Endothelial cell of umbilical vein (primary cell): ENCODE results near the gene CCT3. TPM values are rescaled to one million over a fixed set of nuclear protein-coding genes. Genes with fewer than 3 reads are reported as not detected.

Source experiments
- BruUV-seq: library from RNA; stranded (reverse); fragments of 400-500 nt; replicated peaks from 2 replicates; lab custom pipeline; 2021; lab: Mats Ljungman, UMichigan
- CTCF ChIA-PET: fragments of 300-600, 350-600 bp; sonication (Branson Sonifier 250); formaldehyde crosslinking; loops from one replicate; lab custom pipeline; 2021; ENCODE audit warnings: antibody characterized with exemption, inconsistent platforms; lab: Charles Lee
- POLR2A ChIA-PET: fragments of 300-600, 350-600 bp; sonication (Branson Sonifier 250); formaldehyde crosslinking; loops from one replicate; lab custom pipeline; 2021; ENCODE audit warnings: antibody characterized with exemption, inconsistent platforms; lab: Charles Lee
- DNase-seq: peaks from one replicate; pipeline ENCODE4 v3.0.0-alpha.2; 2011; ENCODE audit warnings: low read depth, low spot score
- FAIRE-seq: peaks from 2 replicates; lab custom pipeline; 2011; peaks lifted over from hg19 to GRCh38; lab: Jason Lieb, UNC
- H2AFZ ChIP-seq: 2 replicates; pipeline ENCODE4 v1.6.0; 2012; ENCODE audit warnings: low read depth, low read length, control low read depth, inconsistent platforms
- H3K27ac ChIP-seq: 2 replicates; pipeline ENCODE4 v1.5.1; 2011; ENCODE audit warnings: low read depth, mild to moderate bottlenecking, control low read depth, low read length, moderate library complexity; ENCODE audit not compliant: insufficient read depth
- H3K27me3 ChIP-seq, 2 experiments: 2 replicates each; pipeline versions ENCODE4 v1.6.0 to v1.6.1; 2011; ENCODE audit warnings: low read length in 2 of 2, mixed read lengths in 1 of 2; ENCODE audit not compliant: control insufficient read depth in 2 of 2, insufficient read depth in 2 of 2
- H3K36me3 ChIP-seq, 2 experiments: 2 replicates in 1 of 2; 3 replicates in 1 of 2; pipeline ENCODE4 v1.5.1; 2011; ENCODE audit warnings: low read length in 2 of 2, mild to moderate bottlenecking in 1 of 2, moderate library complexity in 1 of 2; ENCODE audit not compliant: control insufficient read depth in 2 of 2, insufficient read depth in 2 of 2; ENCODE audit errors: extremely low read depth in 1 of 2
- H3K4me1 ChIP-seq: 3 replicates; pipeline ENCODE4 v1.5.1; 2011; ENCODE audit warnings: mild to moderate bottlenecking, low read length; ENCODE audit not compliant: control insufficient read depth, insufficient read depth; ENCODE audit errors: extremely low read depth
- H3K4me2 ChIP-seq: 2 replicates; pipeline ENCODE4 v1.6.1; 2011; ENCODE audit warnings: low read length, control low read depth, mixed read lengths; ENCODE audit not compliant: insufficient read depth
- H3K4me3 ChIP-seq, 3 experiments: fragments of 200-600 bp in 1 of 3; sonication (generic), shearing (Covaris generic) in 1 of 3; replicated peaks in 1 of 3; 2 replicates each; pipeline ENCODE4 v1.5.1; 2011 to 2016; ENCODE audit warnings: control low read depth in 3 of 3, low read length in 3 of 3, mild to moderate bottlenecking in 2 of 3, inconsistent platforms in 1 of 3, low read depth in 1 of 3, moderate library complexity in 1 of 3; ENCODE audit not compliant: insufficient read depth in 1 of 3
- H3K79me2 ChIP-seq: 2 replicates; pipeline ENCODE4 v1.6.0; 2012; ENCODE audit warnings: low read length, inconsistent platforms; ENCODE audit not compliant: control insufficient read depth, insufficient read depth
- H3K9ac ChIP-seq: replicated peaks from 2 replicates; pipeline ENCODE3; 2011; ENCODE audit warnings: low read length, control low read depth; ENCODE audit not compliant: insufficient read depth; ENCODE audit errors: extremely low read depth
- H3K9me1 ChIP-seq: replicated peaks from 3 replicates; pipeline ENCODE4 v1.6.0; 2011; ENCODE audit warnings: mild to moderate bottlenecking, low read length; ENCODE audit not compliant: control insufficient read depth, insufficient read depth; ENCODE audit errors: extremely low read depth
- H3K9me3 ChIP-seq: replicated peaks from 2 replicates; pipeline ENCODE4 v1.5.1; 2012; ENCODE audit warnings: low read length, inconsistent platforms; ENCODE audit not compliant: control insufficient read depth, insufficient read depth
- H4K20me1 ChIP-seq: replicated peaks from 2 replicates; pipeline ENCODE3; 2011; ENCODE audit warnings: mild to moderate bottlenecking, low read length; ENCODE audit not compliant: control insufficient read depth, insufficient read depth; ENCODE audit errors: extremely low read depth
- CTCF ChIP-seq, 2 donors: IDR thresholded peaks; 1 replicate in 1 of 2; 2 replicates in 1 of 2; pipeline ENCODE4 v1.5.1; 2011; ENCODE audit warnings: low read length in 2 of 2, mild to moderate bottlenecking in 2 of 2, moderate library complexity in 2 of 2, control low read depth in 1 of 2, inconsistent platforms in 1 of 2, low read depth in 1 of 2; ENCODE audit not compliant: insufficient read depth in 1 of 2; ENCODE audit errors: extremely low read depth in 1 of 2
- EZH2 ChIP-seq: IDR thresholded peaks from 2 replicates; pipeline ENCODE4 v1.6.1; 2012; ENCODE audit warnings: borderline replicate concordance, low read depth, mild to moderate bottlenecking, moderate library complexity, low read length, inconsistent platforms; ENCODE audit not compliant: severe bottlenecking
- FOS ChIP-seq: IDR thresholded peaks from 2 replicates; pipeline ENCODE4 v1.6.1; 2011; ENCODE audit warnings: mild to moderate bottlenecking, low read length, moderate library complexity, borderline replicate concordance; ENCODE audit not compliant: insufficient read depth
- GATA2 ChIP-seq: IDR thresholded peaks from 2 replicates; pipeline ENCODE4 v1.7.0; 2011; ENCODE audit warnings: low read depth, mild to moderate bottlenecking, moderate library complexity, mixed read lengths, low read length; ENCODE audit not compliant: insufficient read length, insufficient read depth
- JUN ChIP-seq: IDR thresholded peaks from 2 replicates; pipeline ENCODE4 v1.6.1; 2011; ENCODE audit warnings: borderline replicate concordance, low read depth; ENCODE audit not compliant: insufficient read length, insufficient read depth
- MAX ChIP-seq: IDR thresholded peaks from 2 replicates; pipeline ENCODE4 v1.6.1; 2011; ENCODE audit not compliant: insufficient read depth, insufficient read length
- MYC ChIP-seq: IDR thresholded peaks from one replicate; pipeline ENCODE4 v1.6.1; 2011; ENCODE audit warnings: mild to moderate bottlenecking, low read depth, low read length
- POLR2A ChIP-seq: IDR thresholded peaks from 2 replicates; pipeline ENCODE4 v1.6.1; 2012; ENCODE audit warnings: low read depth, mild to moderate bottlenecking, control low read depth, low read length
- POLR2AphosphoS5 ChIP-seq: IDR thresholded peaks from 2 replicates; pipeline ENCODE4 v1.6.1; 2012; ENCODE audit warnings: low read depth, mild to moderate bottlenecking, control low read depth, low read length, moderate library complexity; ENCODE audit not compliant: insufficient read depth
- dilution Hi-C: fragments of 300-500 bp; cut with MboI; formaldehyde crosslinking; loops from one replicate; pipeline ENCODE4 v1.15.0; 2019; ENCODE audit warnings: low sequenced_read_pairs; ENCODE audit not compliant: extremely low pct_ligation_motif_present
- intact Hi-C: fragments of 100-400 bp; cut with micrococcal nuclease; formaldehyde crosslinking; loops from one replicate; pipeline ENCODE4 v1.10.0; 2022
- polyA plus RNA-seq, 4 experiments: library from polyadenylated mRNA; depleted of rRNA in 3 of 4; stranded (reverse) in 3 of 4; unstranded in 1 of 4; fragments of >200 nt; gene quantifications; 2 replicates each; pipeline versions ENCODE4 v1.2.1 to v1.2.3, GENCODE V29; 2011 to 2012; ENCODE audit warnings: missing spikeins in 1 of 4
- total RNA-seq: library from RNA; stranded (reverse); gene quantifications from 2 replicates; pipeline ENCODE4 v1.2.3, GENCODE V29; 2021

The CCT3 gene
- total and polyA plus RNA-seq, 2 donors (not counting 3 experiments of a cell fraction or from before 2014, with no cell fraction given) = 276 to 367 TPM

- Histone ChIP-seq H3K4me3 (no peak overlapping the region), H3K4me2 (no peak overlapping the region), H3K9ac (no peak overlapping the region), H3K27me3 (peaks cover 9 to 11% of the 10 kb centered on the region in 2 experiments), H2AFZ (no peak overlapping the region), H3K9me3 (no peaks in the 10 kb centered on the region), H3K4me1 (peaks cover 3% of the 10 kb centered on the region), H4K20me1 (no peaks in the 10 kb centered on the region), H3K36me3 (no peaks in the 10 kb centered on the region), H3K9me1 (no peaks in the 10 kb centered on the region), H3K27ac (no peak overlapping the region), H3K79me2 (no peaks in the 10 kb centered on the region)
- no peak for TF ChIP-seq JUN
- peak; percentile 79 to 94 for TF ChIP-seq CTCF (IDR thresholded peaks at IDR 0.05; ENCODE audit: extremely low read depth in 1 of 2, insufficient read depth in 1 of 2, low read depth in 1 of 2, low read length in 2 of 2)
- intact Hi-C loops = loop anchor here (1.0 to 2.0 kb wide), 2 partner anchors 44 to 226 kb away; partner anchors contain the start of genes CCT3 and TSACC
- ChIA-PET POLR2A (no interaction called here), CTCF (interaction anchor here (1.0 to 7.4 kb wide), 6 partner anchors 21 to 69 kb away, joined by 4 to 648 read pairs (median 121); no protein-coding TSS in a partner anchor)
- FAIRE-seq (peak; percentile 43), DNase-seq (peak; percentile 55)
- dilution Hi-C loops = no loop called here
- BruUV-seq = no TSS peak
Measured at GRCh38 chr1:156383023-156383422, 44.9 kb upstream of the CCT3 start.

GRCh38 chr1:156382561-156382960 lies 44.5 kb upstream of the CCT3 start:
- intact Hi-C loops = loop anchor here (2.0 kb wide), 1 partner anchor 44 kb away; the partner anchor contains the start of genes CCT3 and TSACC
- dilution Hi-C loops = no loop called here

More at GRCh38 chr1:156382561-156382960, 44.5 kb upstream of the CCT3 start:
- peaks cover 5 to 6% of the 10 kb centered on the region in 2 experiments for H3K27me3 ChIP-seq
- H3K9ac ChIP-seq = no peak overlapping the region
- H3K79me2 ChIP-seq = no peaks in the 10 kb centered on the region
- FAIRE-seq (no peak), DNase-seq (no peak)
- H3K27ac ChIP-seq = no peak overlapping the region
- H3K4me2 ChIP-seq = no peak overlapping the region
- no peaks in the 10 kb centered on the region for H4K20me1 ChIP-seq
- POLR2A ChIA-PET = no interaction called here
- H3K4me3 ChIP-seq = no peak overlapping the region
- no peaks in the 10 kb centered on the region for H3K9me1 ChIP-seq
- no peaks in the 10 kb centered on the region for H3K9me3 ChIP-seq
- no peak for TF ChIP-seq POLR2A
- TF ChIP-seq CTCF (IDR thresholded peaks at IDR 0.05; ENCODE audit: extremely low read depth in 1 of 2, insufficient read depth in 1 of 2, low read depth in 1 of 2, low read length in 2 of 2) = no peak
- no peak for TF ChIP-seq POLR2AphosphoS5
- no peak for TF ChIP-seq GATA2
- no peak for TF ChIP-seq MAX
- no peak for TF ChIP-seq MYC
- TF ChIP-seq JUN = no peak
- no peak for TF ChIP-seq EZH2
- no peak for TF ChIP-seq FOS
- CTCF ChIA-PET = interaction anchor here (1.0 to 7.4 kb wide), 3 partner anchors 42 to 69 kb away, joined by 4 to 648 read pairs (median 146); no protein-coding TSS in a partner anchor
- BruUV-seq = no TSS peak
- H2AFZ ChIP-seq = no peak overlapping the region
- H3K4me1 ChIP-seq = peaks cover 3% of the 10 kb centered on the region
- H3K36me3 ChIP-seq = no peaks in the 10 kb centered on the region
